ENCODE results near the gene LIPH. TPM values are rescaled to one million over a fixed set of nuclear protein-coding genes. Genes with fewer than 3 reads are reported as not detected.

The LIPH gene
- total and polyA plus RNA-seq, 2 of the 8 experiments (the other 6 are each of a cell fraction or from before 2014, with no cell fraction given), result 0.08 TPM; not detected in 1

GRCh38 chr3:185469542-185469941 lies 82.8 kb downstream of the LIPH start:
- H2BK15ac ChIP-seq (ENCODE audit: low read length), result no peak overlapping the region
- no peaks in the 10 kb centered on the region for H3K36me3 ChIP-seq (ENCODE audit: control insufficient read depth in 2 of 4, insufficient read depth in 4 of 4, low read length in 3 of 4)
- no peak for TF ChIP-seq SUZ12 (IDR thresholded peaks at IDR 0.05; ENCODE audit: low read length)
- no peak for TF ChIP-seq BRCA1 (IDR thresholded peaks at IDR 0.05; ENCODE audit: low read depth, low read length)
- no peak for TF ChIP-seq GABPA (IDR thresholded peaks at IDR 0.05; ENCODE audit: borderline replicate concordance, insufficient read depth, low read length)
- no peak overlapping the region for H2AK5ac ChIP-seq (ENCODE audit: low read depth, low read length)
- peaks cover 0 to 4% (median 3%) of the 10 kb centered on the region in 4 experiments; a peak in 3 of 7 replicates for H3K4me1 ChIP-seq (replicated peaks in 1 of 4; ENCODE audit: control insufficient read depth in 3 of 4, insufficient read depth in 4 of 4, low read length in 3 of 4)
- H3K79me1 ChIP-seq (ENCODE audit: low read depth, low read length), result no peaks in the 10 kb centered on the region
- no peaks in the 10 kb centered on the region for H3K79me2 ChIP-seq (ENCODE audit: control insufficient read depth in 1 of 2, insufficient read depth in 2 of 2, low read length in 2 of 2)
- H3K56ac ChIP-seq (replicated peaks; ENCODE audit: insufficient read length, low read depth, low read length), result no peak overlapping the region
- no peak overlapping the region for H3K14ac ChIP-seq (ENCODE audit: insufficient read length)
- H4K5ac ChIP-seq (ENCODE audit: insufficient read length, low read depth, low read length), result no peak overlapping the region
- WGBS, 2 experiments (ENCODE audit: extremely low coverage in 1 of 2, insufficient coverage in 1 of 2, insufficient read length in 1 of 2, insufficient replicate concordance in 2 of 2, low coverage in 1 of 2, low lambda C conversion rate in 2 of 2, missing lambda C conversion rate in 1 of 2), result 93% methylated on average over 3 of the region's 3 CpGs; no CpG with 5 or more reads in 1 of the 2 experiments
- H2BK5ac ChIP-seq (ENCODE audit: low read depth, low read length), result no peak overlapping the region
- no peak overlapping the region for H3K4me2 ChIP-seq (ENCODE audit: insufficient read depth in 1 of 2, low read depth in 2 of 2, low read length in 2 of 2)
- H3K4ac ChIP-seq (replicated peaks; ENCODE audit: insufficient read length, low read depth, low read length), result no peak overlapping the region
- ChIA-PET CTCF (ENCODE audit: partially characterized antibody) (interaction anchor here (1.0 to 2.7 kb wide), 5 partner anchors 9 to 116 kb away, joined by 3 to 18 read pairs (median 4); no protein-coding TSS in a partner anchor), POLR2A (ENCODE audit: partially characterized antibody) (interaction anchor here (1.3 to 1.6 kb wide), 2 partner anchors 15 to 29 kb away, joined by 5 to 6 read pairs; partner anchors contain the start of gene TMEM41A)
- H3K9me3 ChIP-seq (ENCODE audit: insufficient read depth in 2 of 2, low read depth in 1 of 2, low read length in 1 of 2), result no peaks in the 10 kb centered on the region
- no peak overlapping the region for H3K18ac ChIP-seq (ENCODE audit: extremely low read depth, low read length)
- FAIRE-seq (no peak), DNase-seq (ENCODE audit: low read depth in 1 of 2, low spot score in 2 of 2) (no peak)
- H3K23ac ChIP-seq (ENCODE audit: insufficient read length), result no peak overlapping the region
- H4K91ac ChIP-seq (replicated peaks; ENCODE audit: insufficient read length, low read length), result no peak overlapping the region
- no peak overlapping the region for H2BK12ac ChIP-seq (ENCODE audit: low read depth, low read length)
- H3K4me3 ChIP-seq (ENCODE audit: extremely low read depth in 1 of 4, insufficient read depth in 2 of 4, low read depth in 3 of 4, low read length in 4 of 4), result no peak overlapping the region
- no peak overlapping the region for H3K27ac ChIP-seq (ENCODE audit: low read depth, low read length)
- no peaks in the 10 kb centered on the region for H3K23me2 ChIP-seq (ENCODE audit: low read depth, low read length)
- no peak overlapping the region for H2BK120ac ChIP-seq (replicated peaks; ENCODE audit: low read depth, low read length)
- no peaks in the 10 kb centered on the region for H3K27me3 ChIP-seq (replicated peaks in 1 of 4; ENCODE audit: control insufficient read depth in 3 of 4, extremely low read depth in 1 of 4, insufficient read depth in 3 of 4, low read length in 3 of 4)
- no peaks in the 10 kb centered on the region for H4K20me1 ChIP-seq (replicated peaks in 1 of 2; ENCODE audit: control insufficient read depth in 1 of 2, insufficient read depth in 2 of 2, low read length in 2 of 2)
- no peak overlapping the region for H2AFZ ChIP-seq (ENCODE audit: low read length)
- H2BK20ac ChIP-seq (ENCODE audit: low read length), result no peak overlapping the region
- H4K8ac ChIP-seq (ENCODE audit: extremely low read depth, insufficient read depth, low read length), result no peak overlapping the region
- no peak overlapping the region for H3K9ac ChIP-seq (replicated peaks in 1 of 4; ENCODE audit: extremely low read depth in 1 of 4, low read depth in 3 of 4, low read length in 3 of 4)

Data from H1 (cell line).